Kidney (tissue), 14 donors: Measurements from ENCODE around the gene FCAMR. TPM values are rescaled to one million over a fixed set of nuclear protein-coding genes. Genes with fewer than 3 reads are reported as not detected.

Experiments used
- DNase-seq, 5 donors: peaks; one replicate each; pipeline ENCODE4 v3.0.0-alpha.2; 2013 to 2020
- FAIRE-seq: peaks from 2 replicates; lab custom pipeline; 2012; peaks lifted over from hg19 to GRCh38; lab: Jason Lieb, UNC
- H3K27ac ChIP-seq, 2 donors: one replicate each; pipeline ENCODE4 v1.7.0; 2013; ENCODE audit warnings: low read depth in 2 of 2, low read length in 2 of 2, inconsistent platforms in 1 of 2
- H3K27me3 ChIP-seq: one replicate; pipeline ENCODE4 v1.7.1; 2013; ENCODE audit warnings: low read length, inconsistent platforms; ENCODE audit not compliant: control insufficient read depth, insufficient read depth
- H3K36me3 ChIP-seq, 3 donors: one replicate each; pipeline versions ENCODE4 v1.7.0 to v1.7.1; 2013; ENCODE audit warnings: low read length in 3 of 3, control low read depth in 1 of 3, inconsistent platforms in 1 of 3; ENCODE audit not compliant: insufficient read depth in 3 of 3, control insufficient read depth in 2 of 3
- H3K4me1 ChIP-seq, 3 donors: one replicate each; pipeline versions ENCODE4 v1.7.0 to v1.7.1; 2013; ENCODE audit warnings: low read length in 3 of 3, inconsistent platforms in 1 of 3, low read depth in 1 of 3; ENCODE audit not compliant: control insufficient read depth in 2 of 3, insufficient read depth in 2 of 3
- H3K4me3 ChIP-seq, 3 donors: one replicate each; pipeline versions ENCODE4 v1.7.0 to v1.8.1; 2013; ENCODE audit warnings: low read length in 3 of 3, control low read depth in 1 of 3, inconsistent platforms in 1 of 3
- H3K9ac ChIP-seq, 3 donors: one replicate each; pipeline versions ENCODE4 v1.7.0 to v1.7.1; 2013; ENCODE audit warnings: low read length in 3 of 3, control low read depth in 1 of 3, inconsistent platforms in 1 of 3
- H3K9me3 ChIP-seq, 3 donors: one replicate each; pipeline versions ENCODE4 v1.7.0 to v1.7.1; 2013; ENCODE audit warnings: low read length in 3 of 3, control low read depth in 1 of 3, inconsistent platforms in 1 of 3; ENCODE audit not compliant: control insufficient read depth in 2 of 3, insufficient read depth in 1 of 3
- intact Hi-C: fragments of 100-400 bp; cut with DNase I; formaldehyde crosslinking; loops from one replicate; pipeline ENCODE4 v1.11.1; 2022
- polyA plus RNA-seq: library from polyadenylated mRNA; stranded (reverse); fragments of 350-450 nt; fragmentation: Illumina TruSeq; extraction: RNeasy Lipid Tissue Mini Kit (QIAGEN cat#74804); gene quantifications from one replicate; pipeline ENCODE4 v1.2.3, GENCODE V29; 2014; ENCODE audit warnings: low read depth, low replicate concordance; ENCODE audit not compliant: insufficient read depth
- total RNA-seq: library from RNA; stranded (reverse); fragmentation: NEBNext Ultra II Directional; extraction: Animal tissue kit (Norgen Biotek cat#: 25700); gene quantifications from one replicate; pipeline ENCODE4 v1.2.1, GENCODE V29; 2021
- TF ChIP-seq, protein P1 (sequence below): IDR thresholded peaks from 3 replicates; pipeline ENCODE4 v1.5.1; 2012; ENCODE audit warnings: mild to moderate bottlenecking, moderate library complexity, borderline replicate concordance; ENCODE audit not compliant: insufficient read depth; ENCODE audit errors: extremely low read depth
- donor health status: control.
- donor health status: control.
- donor health status: control.
- donor health status: control.
- donor health status: control.
- donor health status: DM: yes; HTN: yes; CAD: no.
- donor health status: Normal renal cell carcinoma (clear cell type).

Gene FCAMR
- total and polyA plus RNA-seq, 2 donors from 2014 or later = 1.8 to 34.6 TPM

DNA sequence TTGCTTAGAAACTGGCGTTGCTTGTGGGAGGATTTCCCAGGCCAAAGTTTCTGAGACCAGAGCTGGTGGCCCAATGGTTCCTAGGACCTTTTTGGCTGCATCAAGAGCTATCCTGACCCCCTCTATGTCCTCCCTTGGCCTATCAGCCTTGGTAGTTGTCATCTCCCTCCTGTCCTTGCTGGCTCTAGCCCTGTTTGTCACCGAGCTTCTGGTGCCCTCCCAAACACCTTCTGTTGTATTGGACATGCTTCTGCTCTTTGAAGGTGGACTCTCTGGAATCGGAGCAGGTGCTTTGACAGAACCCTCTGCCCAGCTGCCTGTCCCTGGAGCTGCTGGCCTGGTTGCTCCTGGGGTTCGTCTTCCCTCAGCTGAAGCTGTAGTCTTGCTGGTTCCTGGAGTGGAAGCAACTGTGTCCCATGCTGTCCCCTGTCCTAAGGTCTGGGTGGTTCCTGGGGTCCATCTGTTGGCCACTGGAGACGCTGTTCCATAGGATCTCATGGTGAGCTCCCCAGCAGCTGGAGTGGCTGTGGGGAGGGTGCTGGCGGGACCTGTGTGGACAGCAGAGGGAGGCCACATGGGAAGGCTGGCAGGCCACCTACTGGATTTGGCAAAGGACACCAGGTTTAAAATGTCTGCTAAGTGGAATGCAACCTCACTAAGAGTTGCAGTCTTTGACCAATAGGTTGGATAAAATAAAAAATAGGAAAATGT is 9.4 kb downstream of the FCAMR start:
- Histone ChIP-seq H3K9me3 (no peaks in the 10 kb centered on the region), H3K27me3 (no peaks in the 10 kb centered on the region), H3K4me3 (no peak overlapping the region), H3K4me1 (peaks cover 0 to 9% (median 0%) of the 10 kb centered on the region in 3 donors), H3K27ac (no peak overlapping the region), H3K9ac (no peak overlapping the region), H3K36me3 (peaks cover 0 to 2% (median 0%) of the 10 kb centered on the region in 3 donors)
- TF ChIP-seq, protein P1, sequence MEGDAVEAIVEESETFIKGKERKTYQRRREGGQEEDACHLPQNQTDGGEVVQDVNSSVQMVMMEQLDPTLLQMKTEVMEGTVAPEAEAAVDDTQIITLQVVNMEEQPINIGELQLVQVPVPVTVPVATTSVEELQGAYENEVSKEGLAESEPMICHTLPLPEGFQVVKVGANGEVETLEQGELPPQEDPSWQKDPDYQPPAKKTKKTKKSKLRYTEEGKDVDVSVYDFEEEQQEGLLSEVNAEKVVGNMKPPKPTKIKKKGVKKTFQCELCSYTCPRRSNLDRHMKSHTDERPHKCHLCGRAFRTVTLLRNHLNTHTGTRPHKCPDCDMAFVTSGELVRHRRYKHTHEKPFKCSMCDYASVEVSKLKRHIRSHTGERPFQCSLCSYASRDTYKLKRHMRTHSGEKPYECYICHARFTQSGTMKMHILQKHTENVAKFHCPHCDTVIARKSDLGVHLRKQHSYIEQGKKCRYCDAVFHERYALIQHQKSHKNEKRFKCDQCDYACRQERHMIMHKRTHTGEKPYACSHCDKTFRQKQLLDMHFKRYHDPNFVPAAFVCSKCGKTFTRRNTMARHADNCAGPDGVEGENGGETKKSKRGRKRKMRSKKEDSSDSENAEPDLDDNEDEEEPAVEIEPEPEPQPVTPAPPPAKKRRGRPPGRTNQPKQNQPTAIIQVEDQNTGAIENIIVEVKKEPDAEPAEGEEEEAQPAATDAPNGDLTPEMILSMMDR = no peak
- DNase-seq (no peak), FAIRE-seq (no peak)
- intact Hi-C loops = no loop called here

DNA sequence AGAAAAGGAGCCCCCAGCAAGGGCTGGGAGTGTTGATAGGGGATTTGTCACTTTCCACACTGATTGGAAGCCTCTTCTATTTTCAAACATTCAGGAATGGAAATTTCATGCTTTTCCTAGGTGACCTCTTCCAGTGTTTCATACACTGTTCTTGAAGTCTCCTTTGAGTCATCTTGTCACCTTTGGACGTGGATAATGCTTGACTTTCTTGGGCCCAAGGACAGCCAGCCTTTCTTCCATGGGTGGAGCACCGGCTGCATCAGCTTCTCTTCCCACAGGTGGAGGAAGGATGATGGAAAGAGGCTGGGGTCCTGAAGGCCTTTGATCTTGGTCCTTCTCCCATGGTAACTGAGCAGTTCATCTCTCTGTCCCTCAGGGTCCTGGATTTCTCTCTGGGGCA is 12.1 kb downstream of the FCAMR start:
- Histone ChIP-seq H3K4me1 (peaks cover 7 to 26% (median 23%) of the 10 kb centered on the region in 3 donors), H3K36me3 (peaks cover 0 to 2% (median 0%) of the 10 kb centered on the region in 3 donors), H3K27me3 (no peaks in the 10 kb centered on the region), H3K9me3 (no peaks in the 10 kb centered on the region), H3K4me3 (no peak overlapping the region), H3K9ac (no peak overlapping the region), H3K27ac (no peak overlapping the region)
- TF ChIP-seq, protein P1 = no peak
- DNase-seq = no peak
- intact Hi-C loops = no loop called here
- FAIRE-seq = no peak

DNA sequence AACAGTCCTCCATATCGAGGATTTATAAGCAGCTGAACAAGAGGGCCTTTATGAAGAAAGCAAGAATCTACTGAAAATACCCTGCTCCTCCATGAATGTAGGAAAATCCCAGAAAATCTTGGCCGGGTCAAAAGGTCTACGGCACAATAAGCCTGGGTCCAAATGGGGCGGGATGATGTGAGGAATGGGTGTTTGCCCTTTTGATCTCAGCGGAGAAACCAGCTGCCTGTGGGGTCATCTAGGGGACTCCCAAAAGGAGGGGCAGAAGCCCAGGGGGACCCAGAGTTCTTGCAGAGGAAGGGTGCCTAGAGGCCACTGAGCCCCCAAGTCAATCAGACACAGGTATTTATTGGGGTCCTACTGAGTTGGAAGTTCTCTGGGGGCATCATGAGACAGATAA is 12.6 kb downstream of the FCAMR start:
- Histone ChIP-seq H3K4me1 (peaks cover 7 to 26% (median 25%) of the 10 kb centered on the region in 3 donors), H3K9me3 (no peaks in the 10 kb centered on the region), H3K36me3 (peaks cover 0 to 2% (median 0%) of the 10 kb centered on the region in 3 donors), H3K9ac (no peak overlapping the region), H3K27me3 (no peaks in the 10 kb centered on the region), H3K27ac (no peak overlapping the region), H3K4me3 (no peak overlapping the region)
- FAIRE-seq (no peak), DNase-seq (no peak)
- TF ChIP-seq, protein P1 = no peak
- intact Hi-C loops = no loop called here
